K562 (cell line): ENCODE data around the gene ZNF768. TPM values are rescaled to one million over a fixed set of nuclear protein-coding genes. Genes with fewer than 3 reads are reported as not detected.

ENCODE experiments used
- BRCA1 ChIP-seq, 2 experiments: fragments of 450-650 bp in 1 of 2; sonication (generic) in 1 of 2; formaldehyde crosslinking in 1 of 2; IDR thresholded peaks; 2 replicates each; pipeline versions ENCODE4 v1.5.0 to v1.6.1; 2017 to 2020; ENCODE audit warnings: mild to moderate bottlenecking in 1 of 2, missing genetic modification reagents in 1 of 2
- CHAMP1 ChIP-seq: fragments of 450-650 bp; IDR thresholded peaks from 2 replicates; pipeline ENCODE4 v1.6.1; 2016; ENCODE audit warnings: mild to moderate bottlenecking
- HINFP ChIP-seq: fragments of 450-650 bp; conservative IDR thresholded peaks from 2 replicates; pipeline ENCODE4 v1.6.1; 2016; ENCODE audit warnings: missing genetic modification characterization, low read depth, mild to moderate bottlenecking, control low read depth, missing compliant biosample characterization
- HNRNPLL ChIP-seq: fragments of 200-400 bp; formaldehyde crosslinking; IDR thresholded peaks from 2 replicates; pipeline ENCODE4 v1.6.1; 2017; ENCODE audit warnings: low read length, low read depth, mild to moderate bottlenecking; ENCODE audit not compliant: poor library complexity, severe bottlenecking
- IRF9 ChIP-seq: fragments of 450-650 bp; IDR thresholded peaks from 2 replicates; pipeline ENCODE4 v1.6.1; 2016; ENCODE audit warnings: missing biosample characterization, missing genetic modification characterization
- KLF13 ChIP-seq: fragments of 450-650 bp; IDR thresholded peaks from 2 replicates; pipeline ENCODE4 v1.6.1; 2016; ENCODE audit warnings: missing genetic modification characterization, low read depth, mild to moderate bottlenecking, missing compliant biosample characterization, moderate library complexity, borderline replicate concordance
- MTA1 ChIP-seq: fragments of 450-650 bp; IDR thresholded peaks from 2 replicates; pipeline ENCODE4 v1.6.1; 2017; ENCODE audit warnings: borderline replicate concordance
- PKNOX1 ChIP-seq: fragments of 450-650 bp; IDR thresholded peaks from 2 replicates; pipeline ENCODE4 v1.6.1; 2016
- SAFB ChIP-seq: fragments of 200-400 bp; formaldehyde crosslinking; IDR thresholded peaks from 2 replicates; pipeline ENCODE4 v1.6.1; 2017; ENCODE audit warnings: low read depth, low read length, borderline replicate concordance
- TARDBP ChIP-seq: fragments of 450-650 bp; IDR thresholded peaks from 2 replicates; pipeline ENCODE4 v1.6.1; 2016
- THRA ChIP-seq: fragments of 450-650 bp; IDR thresholded peaks from 2 replicates; pipeline ENCODE4 v1.6.1; 2017; ENCODE audit warnings: mild to moderate bottlenecking, moderate library complexity
- TRIM28 ChIP-seq: fragments of 450-650 bp; IDR thresholded peaks from 2 replicates; pipeline ENCODE4 v1.6.1; 2017
- ZBTB12 ChIP-seq: fragments of 250-450 bp; sonication (Bioruptor Pico); IDR thresholded peaks from 2 replicates; pipeline ENCODE4 v1.4.0; 2020
- ZFP36 ChIP-seq: fragments of 150-350 bp; IDR thresholded peaks from 2 replicates; pipeline ENCODE4 v1.6.1; 2018; ENCODE audit warnings: low read length, low read depth; ENCODE audit not compliant: partially characterized antibody
- ZNF212 ChIP-seq: fragments of 450-650 bp; formaldehyde crosslinking; IDR thresholded peaks from 2 replicates; pipeline ENCODE4 v1.4.0; 2020; ENCODE audit warnings: mild to moderate bottlenecking
- ZNF76 ChIP-seq: fragments of 250-450 bp; sonication (Bioruptor Pico); IDR thresholded peaks from 2 replicates; pipeline ENCODE4 v1.4.0; 2020; ENCODE audit warnings: mild to moderate bottlenecking, moderate library complexity, borderline replicate concordance
- polyA plus RNA-seq, 8 experiments: library from polyadenylated mRNA; depleted of rRNA in 4 of 8; stranded (reverse) in 5 of 8; unstranded in 3 of 8; fragments of >200 nt; fragmentation: Nextera tagmentation in 2 of 8; fragmentation: Illumina TruSeq in 1 of 8; extraction: Ambion mirVana in 2 of 8; extraction: Trizol in 1 of 8; gene quantifications; 2 replicates each; pipeline versions ENCODE4 v1.2.1 to v1.2.3, GENCODE V29; 2011 to 2014; ENCODE audit warnings: inconsistent platforms in 1 of 8, missing spikeins in 1 of 8
- total RNA-seq, 7 experiments: library from RNA; depleted of rRNA in 6 of 7; stranded (reverse); fragments of >200 nt in 6 of 7; fragmentation: Illumina TruSeq in 2 of 7; extraction: Trizol in 2 of 7; gene quantifications; 2 replicates each; pipeline versions ENCODE4 v1.2.1 to v1.2.3, GENCODE V29; 2011 to 2021; ENCODE audit warnings: low replicate concordance in 1 of 7

ZNF768 gene
- total and polyA plus RNA-seq, 9 of the 15 experiments (the other 6 are each of a cell fraction or from before 2014, with no cell fraction given) = 0.13 to 50.7 (median 26.9) TPM

- TF ChIP-seq CHAMP1 (0 out of 2 replicates have a peak, but pooled peaks have one; percentile 44), MTA1 (no peak), TRIM28 (peak; percentile 47; the same call in 1 of the 2 replicates), ZNF212 (CRISPR knock-in tag) (no peak), HINFP (tag) (no peak), THRA (no peak), IRF9 (peak; percentile 69; the same call in 1 of the 2 replicates), ZBTB12 (no peak), PKNOX1 (no peak), TARDBP (no peak), HNRNPLL (no peak), SAFB (no peak), ZNF76 (CRISPR knock-in tag) (no peak), KLF13 (tag) (peak; percentile 98), BRCA1 (IDR thresholded peaks at IDR 0.05) (no peak), BRCA1 (CRISPR knock-in tag; IDR thresholded peaks at IDR 0.05) (no peak), ZFP36 (no peak)
These were observed 32.5 kb upstream of the ZNF768 start (continued) for GRCh38 chr16:30558789-30559377.
